Mesothelial cell of epicardium (in vitro differentiated cells): ENCODE data around the gene WNT3. TPM values are rescaled to one million over a fixed set of nuclear protein-coding genes. Genes with fewer than 3 reads are reported as not detected.

Source experiments
- DNase-seq, 2 experiments: peaks; one replicate each; pipeline ENCODE4 v3.0.0; 2021; ENCODE audit warnings: low spot score in 2 of 2; ENCODE audit not compliant: unreplicated experiment in 2 of 2
- H3K27ac Mint-ChIP-seq: 2 replicates; pipeline ENCODE4 v1.8.0; 2021; ENCODE audit warnings: mixed read lengths
- H3K27me3 Mint-ChIP-seq: 2 replicates; pipeline ENCODE4 v1.8.0; 2021; ENCODE audit warnings: low read depth, mixed read lengths
- H3K36me3 Mint-ChIP-seq: 2 replicates; pipeline ENCODE4 v1.8.0; 2021; ENCODE audit warnings: mixed read lengths
- H3K4me1 Mint-ChIP-seq: 2 replicates; pipeline ENCODE4 v1.8.0; 2021; ENCODE audit warnings: mixed read lengths
- H3K4me3 Mint-ChIP-seq: 2 replicates; pipeline ENCODE4 v1.8.0; 2021; ENCODE audit warnings: mild to moderate bottlenecking, moderate library complexity, mixed read lengths
- H3K9me3 Mint-ChIP-seq: 2 replicates; pipeline ENCODE4 v1.8.0; 2021; ENCODE audit warnings: mixed read lengths
- CTCF ChIP-seq: fragments of 200-600 bp; sonication (generic); IDR thresholded peaks from one replicate; pipeline ENCODE4 v1.5.0; 2021; ENCODE audit warnings: antibody characterized with exemption; ENCODE audit not compliant: unreplicated experiment
- total RNA-seq: library from RNA; stranded (reverse); gene quantifications from 3 replicates; pipeline ENCODE4 v1.2.1, GENCODE V29; 2021

Gene WNT3
- total RNA-seq, 1 donor from 2014 or later, result 65.7 TPM

- DNase-seq, result no peak
- Mint-ChIP-seq H3K9me3 (no peaks in the 10 kb centered on the region), H3K36me3 (no peaks in the 10 kb centered on the region), H3K27ac (no peak overlapping the region), H3K27me3 (no peaks in the 10 kb centered on the region), H3K4me3 (no peak overlapping the region), H3K4me1 (peaks cover 24% of the 10 kb centered on the region)
- TF ChIP-seq CTCF, result no peak
These were observed 15.3 kb upstream of the WNT3 start for GRCh38 chr17:46833840-46834208.

- peak overlapping the region; percentile 72 for H3K27ac Mint-ChIP-seq
- H3K4me1 Mint-ChIP-seq, result peaks cover 24% of the 10 kb centered on the region
- no peak overlapping the region for H3K4me3 Mint-ChIP-seq
- H3K9me3 Mint-ChIP-seq, result no peaks in the 10 kb centered on the region
- TF ChIP-seq CTCF, result no peak
- no peaks in the 10 kb centered on the region for H3K27me3 Mint-ChIP-seq
- DNase-seq, result no peak
- no peaks in the 10 kb centered on the region for H3K36me3 Mint-ChIP-seq
These were observed 14.7 kb upstream of the WNT3 start for GRCh38 chr17:46832945-46833839.

DNA sequence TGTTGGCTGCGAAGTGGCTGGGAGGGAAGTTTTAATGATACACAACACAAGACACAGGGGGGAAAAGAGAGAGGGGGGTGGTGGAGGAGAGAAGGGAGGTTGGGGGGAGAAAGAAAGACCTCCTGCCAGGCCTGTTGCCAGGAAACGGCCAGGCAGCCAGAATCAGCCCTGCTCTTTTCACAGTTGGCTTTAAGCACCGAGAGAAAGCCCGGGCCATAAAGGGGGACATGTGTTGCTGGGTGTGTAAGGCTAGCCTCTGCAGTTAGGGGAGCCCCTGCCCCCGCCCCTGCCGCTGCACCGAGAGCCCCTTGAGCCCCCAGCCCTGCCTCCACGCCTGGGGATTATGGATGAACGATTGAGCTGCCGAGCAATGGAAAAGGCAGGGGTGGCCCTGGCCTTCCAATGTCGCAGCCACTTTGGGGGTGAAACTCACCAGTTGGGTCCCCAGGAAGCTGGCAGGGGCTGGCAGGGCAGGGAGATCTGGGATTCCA lies 13.9 kb upstream of the WNT3 start:
- DNase-seq, result no peak
- Mint-ChIP-seq H3K9me3 (no peaks in the 10 kb centered on the region), H3K36me3 (no peaks in the 10 kb centered on the region), H3K4me1 (peaks cover 24% of the 10 kb centered on the region), H3K4me3 (no peak overlapping the region), H3K27ac (no peak overlapping the region), H3K27me3 (no peaks in the 10 kb centered on the region)
- TF ChIP-seq CTCF, result no peak

- no peak overlapping the region for H3K4me3 Mint-ChIP-seq
- H3K27me3 Mint-ChIP-seq, result no peaks in the 10 kb centered on the region
- no peaks in the 10 kb centered on the region for H3K36me3 Mint-ChIP-seq
- no peaks in the 10 kb centered on the region for H3K9me3 Mint-ChIP-seq
- TF ChIP-seq CTCF, result no peak
- peak overlapping the region; percentile 61 for H3K27ac Mint-ChIP-seq
- no peak for DNase-seq
- peaks cover 24% of the 10 kb centered on the region for H3K4me1 Mint-ChIP-seq
These were observed 13.3 kb upstream of the WNT3 start for GRCh38 chr17:46831573-46832330.

- Mint-ChIP-seq H3K36me3 (no peaks in the 10 kb centered on the region), H3K4me3 (no peak overlapping the region), H3K9me3 (no peaks in the 10 kb centered on the region), H3K27ac (no peak overlapping the region), H3K4me1 (peaks cover 3% of the 10 kb centered on the region), H3K27me3 (peaks cover 3% of the 10 kb centered on the region)
- DNase-seq, result no peak
- no peak for TF ChIP-seq CTCF
These were observed 8.8 kb upstream of the WNT3 start for GRCh38 chr17:46827274-46827673.
